ENCODE data around the gene AFMID. TPM values are rescaled to one million over a fixed set of nuclear protein-coding genes. Genes with fewer than 3 reads are reported as not detected.

Gene AFMID
- total RNA-seq, 1 donor from 2014 or later, result 38.6 TPM

- DNase-seq (no peak), ATAC-seq (no peak)
- Histone ChIP-seq H3K4me1 (peaks cover 57% of the 10 kb centered on the region), H3K27ac (peak overlapping the region; percentile 87), H3K27me3 (ENCODE audit: low read depth) (no peaks in the 10 kb centered on the region), H3K9me3 (no peaks in the 10 kb centered on the region), H3K36me3 (no peaks in the 10 kb centered on the region), H3K4me3 (no peak overlapping the region)
- TF ChIP-seq, protein P1, sequence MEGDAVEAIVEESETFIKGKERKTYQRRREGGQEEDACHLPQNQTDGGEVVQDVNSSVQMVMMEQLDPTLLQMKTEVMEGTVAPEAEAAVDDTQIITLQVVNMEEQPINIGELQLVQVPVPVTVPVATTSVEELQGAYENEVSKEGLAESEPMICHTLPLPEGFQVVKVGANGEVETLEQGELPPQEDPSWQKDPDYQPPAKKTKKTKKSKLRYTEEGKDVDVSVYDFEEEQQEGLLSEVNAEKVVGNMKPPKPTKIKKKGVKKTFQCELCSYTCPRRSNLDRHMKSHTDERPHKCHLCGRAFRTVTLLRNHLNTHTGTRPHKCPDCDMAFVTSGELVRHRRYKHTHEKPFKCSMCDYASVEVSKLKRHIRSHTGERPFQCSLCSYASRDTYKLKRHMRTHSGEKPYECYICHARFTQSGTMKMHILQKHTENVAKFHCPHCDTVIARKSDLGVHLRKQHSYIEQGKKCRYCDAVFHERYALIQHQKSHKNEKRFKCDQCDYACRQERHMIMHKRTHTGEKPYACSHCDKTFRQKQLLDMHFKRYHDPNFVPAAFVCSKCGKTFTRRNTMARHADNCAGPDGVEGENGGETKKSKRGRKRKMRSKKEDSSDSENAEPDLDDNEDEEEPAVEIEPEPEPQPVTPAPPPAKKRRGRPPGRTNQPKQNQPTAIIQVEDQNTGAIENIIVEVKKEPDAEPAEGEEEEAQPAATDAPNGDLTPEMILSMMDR (IDR thresholded peaks at IDR 0.05), result no peak
- intact Hi-C loops (cut with DNase I), result no loop called here
Observed at GRCh38 chr17:78256707-78257591, 69.8 kb downstream of the AFMID start.

Other genes starting within 250 kb of the AFMID start
- 22.4 TPM for gene TNRC6C, start 228.7 kb upstream of the AFMID start, total RNA-seq
- gene TMC6, start 58.6 kb upstream of the AFMID start, total RNA-seq, result 173 TPM
- 33.8 TPM for gene TMC8, start 56.6 kb upstream of the AFMID start, total RNA-seq
- gene C17orf99, start 41.0 kb upstream of the AFMID start, total RNA-seq, result not detected
- gene SYNGR2, start 18.8 kb upstream of the AFMID start, total RNA-seq, result 217 TPM
- 6.6 TPM for gene TK1, start 310 bp upstream of the AFMID start, total RNA-seq
- 1.8 TPM for gene BIRC5, start 26.9 kb downstream of the AFMID start, total RNA-seq
- not detected for gene TMEM235, start 44.3 kb downstream of the AFMID start, total RNA-seq
- gene SOCS3, start 172.7 kb downstream of the AFMID start, total RNA-seq, result 69.5 TPM
- gene PGS1, start 191.3 kb downstream of the AFMID start, total RNA-seq, result 90.9 TPM

All from lower lobe of right lung (tissue), 2 donors.